Esophagus muscularis mucosa (tissue), 4 donors: Measurements from ENCODE around the gene DGAT2. TPM values are rescaled to one million over a fixed set of nuclear protein-coding genes. Genes with fewer than 3 reads are reported as not detected.
A peak's percentile ranks its signal among the peaks of the same experiment; 100 is the strongest.

Source experiments
- DNase-seq: peaks from one replicate; pipeline ENCODE4 v3.0.0-alpha.2; 2017; ENCODE audit errors: extremely low spot score
- H3K27ac ChIP-seq, 4 donors: fragments of 200-600 bp; sonication (generic); replicated peaks in 1 of 4; 1 replicate in 3 of 4; 2 replicates in 1 of 4; pipeline ENCODE4 v1.5.1; 2016 to 2019; ENCODE audit warnings: mild to moderate bottlenecking in 1 of 4
- H3K27me3 ChIP-seq, 4 donors: fragments of 200-600 bp; sonication (generic); one replicate each; pipeline versions ENCODE4 v1.5.1 to v1.6.0; 2016 to 2019
- H3K36me3 ChIP-seq, 4 donors: fragments of 200-600 bp; sonication (generic); one replicate each; pipeline ENCODE4 v1.5.1; 2016 to 2019
- H3K4me1 ChIP-seq, 4 donors: fragments of 200-600 bp; sonication (generic); one replicate each; pipeline ENCODE4 v1.5.1; 2016 to 2019
- H3K4me3 ChIP-seq, 4 donors: fragments of 200-600 bp; sonication (generic); 1 replicate in 2 of 4; 2 replicates in 2 of 4; pipeline ENCODE4 v1.5.1; 2016 to 2019; ENCODE audit warnings: mild to moderate bottlenecking in 4 of 4, moderate library complexity in 1 of 4
- H3K9me3 ChIP-seq, 4 donors: fragments of 200-600 bp; sonication (generic); 1 replicate in 3 of 4; 2 replicates in 1 of 4; pipeline ENCODE4 v1.5.1; 2016 to 2019
- CTCF ChIP-seq, 3 experiments: fragments of 200-600 bp in 2 of 3; fragments of 450-650 bp in 1 of 3; sonication (generic) in 2 of 3; IDR thresholded peaks; one replicate each; pipeline ENCODE4 v1.5.1; 2017 to 2019; ENCODE audit warnings: antibody characterized with exemption in 3 of 3, mild to moderate bottlenecking in 2 of 3, moderate library complexity in 1 of 3
- EP300 ChIP-seq: sonication (generic); formaldehyde crosslinking; IDR thresholded peaks from one replicate; pipeline ENCODE4 v1.6.1; 2017; ENCODE audit warnings: antibody characterized with exemption
- POLR2A ChIP-seq: fragments of 450-650 bp; IDR thresholded peaks from one replicate; pipeline ENCODE4 v1.6.1; 2017; ENCODE audit warnings: antibody characterized with exemption, moderate library complexity, mild to moderate bottlenecking, low read depth
- POLR2AphosphoS5 ChIP-seq, 2 donors: sonication (generic); formaldehyde crosslinking; IDR thresholded peaks; one replicate each; pipeline ENCODE4 v1.6.1; 2017; ENCODE audit warnings: antibody characterized with exemption in 2 of 2
- WGBS: methylation state at CpG from one replicate; pipeline ENCODE4 v1.1.5; 2018; 5-methylcytosine and 5-hydroxymethylcytosine counted together
- intact Hi-C: fragments of 100-400 bp; cut with DNase I; formaldehyde crosslinking; loops from one replicate; pipeline ENCODE4 v1.15.1; 2023
- total RNA-seq, 4 donors: library from RNA; depleted of rRNA; stranded (reverse); fragments of >200 nt; gene quantifications; one replicate each; pipeline versions ENCODE4 v1.1.0 to v1.2.1, GENCODE V29; 2016

DGAT2 gene
- total RNA-seq: 1 to 10 TPM in 3 of 4 donors, under 1 TPM in 1; 0.83 to 6.5 (median 2.0) TPM

- 2% methylated on average over 40 of the region's 66 CpGs for WGBS
- TF ChIP-seq CTCF (IDR thresholded peaks at IDR 0.05) (peak; percentile 15 to 31 (median 26)), POLR2A (no peak), EP300 (no peak), POLR2AphosphoS5 (IDR thresholded peaks at IDR 0.05) (peak in 1 of 2 donors; percentile 53)
- no peak for DNase-seq
- Histone ChIP-seq H3K27me3 (peaks cover 0 to 25% (median 0%) of the 10 kb centered on the region in 4 donors), H3K4me3 (peak within 1 kb of the TSS; percentile 52 to 67 (median 54)), H3K4me1 (peaks cover 14 to 26% (median 20%) of the 10 kb centered on the region in 4 donors), H3K9me3 (no peaks in the 10 kb centered on the region), H3K27ac (peak within 1 kb of the TSS in 2 of 4 donors; percentile 14 to 50), H3K36me3 (no peaks in the 10 kb centered on the region)
- intact Hi-C loops: no loop called here
Measured at GRCh38 chr11:75768112-75768908, at the start of gene DGAT2. Gene DGAT2, plus strand, starts transcription at chr11:75768778. Its CDS starts 214 bp downstream, at chr11:75768992.

GRCh38 chr11:75719340-75720239 lies 49.0 kb upstream of the DGAT2 start:
- no peaks in the 10 kb centered on the region for H3K36me3 ChIP-seq
- TF ChIP-seq POLR2A (no peak), POLR2AphosphoS5 (IDR thresholded peaks at IDR 0.05) (no peak), EP300 (no peak), CTCF (IDR thresholded peaks at IDR 0.05) (no peak)
- H3K27ac ChIP-seq: no peak overlapping the region
- H3K4me1 ChIP-seq: no peaks in the 10 kb centered on the region
- H3K27me3 ChIP-seq: no peaks in the 10 kb centered on the region
- H3K9me3 ChIP-seq: no peaks in the 10 kb centered on the region
- DNase-seq: no peak
- intact Hi-C loops: no loop called here
- H3K4me3 ChIP-seq: no peak overlapping the region
- WGBS: 95% methylated on average over 14 of the region's 14 CpGs

- Histone ChIP-seq H3K36me3 (no peaks in the 10 kb centered on the region), H3K4me1 (peaks cover 0 to under 1% (median 0%) of the 10 kb centered on the region in 4 donors), H3K27ac (no peak overlapping the region), H3K9me3 (no peaks in the 10 kb centered on the region), H3K27me3 (no peaks in the 10 kb centered on the region), H3K4me3 (no peak overlapping the region)
- WGBS: 100% methylated on average over 5 of the region's 6 CpGs
- TF ChIP-seq EP300 (no peak), POLR2AphosphoS5 (IDR thresholded peaks at IDR 0.05) (no peak), POLR2A (no peak), CTCF (IDR thresholded peaks at IDR 0.05) (no peak)
- intact Hi-C loops: no loop called here
- DNase-seq: no peak
Measured at GRCh38 chr11:75720639-75721038, 47.9 kb upstream of the DGAT2 start.

- Histone ChIP-seq H3K4me1 (peaks cover 0 to 6% (median 0%) of the 10 kb centered on the region in 4 donors), H3K4me3 (no peak overlapping the region), H3K36me3 (no peaks in the 10 kb centered on the region), H3K27ac (no peak overlapping the region), H3K27me3 (no peaks in the 10 kb centered on the region), H3K9me3 (no peaks in the 10 kb centered on the region)
- TF ChIP-seq CTCF (IDR thresholded peaks at IDR 0.05) (no peak), EP300 (no peak), POLR2AphosphoS5 (IDR thresholded peaks at IDR 0.05) (no peak), POLR2A (no peak)
- intact Hi-C loops: no loop called here
- no peak for DNase-seq
- 65% methylated on average over 13 of the region's 14 CpGs for WGBS
Measured at GRCh38 chr11:75721852-75722668, 46.5 kb upstream of the DGAT2 start.
